NT2/D1 (cell line): ENCODE measurements around the gene TREH.

ENCODE experiments used
- YY1 ChIP-seq: IDR thresholded peaks from 2 replicates; pipeline ENCODE4 v1.6.1; 2011; ENCODE audit not compliant: insufficient read length, insufficient read depth
- ZNF274 ChIP-seq: IDR thresholded peaks from 2 replicates; pipeline ENCODE4 v1.6.1; 2011; ENCODE audit warnings: mild to moderate bottlenecking, low read depth, low read length

GRCh38 chr11:118697346-118697745 lies 17.9 kb upstream of the TREH start:
- no peak for TF ChIP-seq YY1
- no peak for TF ChIP-seq ZNF274
